WTC11 (cell line): Measurements from ENCODE around the gene SIRT3. TPM values are rescaled to one million over a fixed set of nuclear protein-coding genes. Genes with fewer than 3 reads are reported as not detected.

Experiments used
- ATAC-seq: fragments of 200-7000 bp; cut with Tn5 transposase; 2 replicates; pipeline ENCODE4 v1.10.0; 2021; ENCODE audit warnings: mild to moderate bottlenecking, moderate library complexity
- CTCF ChIA-PET: fragments of 300-600 bp; sonication (Branson Sonifier 250); formaldehyde crosslinking; loops from one replicate; lab custom pipeline; 2021; ENCODE audit warnings: antibody characterized with exemption; lab: Charles Lee
- POLR2A ChIA-PET: fragments of 350-600 bp; sonication (Branson Sonifier 250); formaldehyde crosslinking; loops from one replicate; lab custom pipeline; 2021; ENCODE audit warnings: antibody characterized with exemption; lab: Charles Lee
- DNase-seq: peaks from one replicate; pipeline ENCODE4 v3.0.0; 2021; ENCODE audit warnings: low spot score
- H3K27ac Mint-ChIP-seq: 2 replicates; pipeline ENCODE4 v1.8.0; 2021; ENCODE audit warnings: mixed read lengths
- H3K27me3 Mint-ChIP-seq: 2 replicates; pipeline ENCODE4 v1.8.0; 2021; ENCODE audit warnings: low read depth, mild to moderate bottlenecking, moderate library complexity, mixed read lengths
- H3K36me3 Mint-ChIP-seq: 2 replicates; pipeline ENCODE4 v1.8.0; 2021; ENCODE audit warnings: mixed read lengths
- H3K4me1 Mint-ChIP-seq: 2 replicates; pipeline ENCODE4 v1.8.0; 2022; ENCODE audit warnings: mixed read lengths
- H3K4me3 Mint-ChIP-seq: 2 replicates; pipeline ENCODE4 v1.8.0; 2021; ENCODE audit warnings: mild to moderate bottlenecking, moderate library complexity, mixed read lengths
- H3K9me3 Mint-ChIP-seq: 2 replicates; pipeline ENCODE4 v1.8.0; 2021; ENCODE audit warnings: mixed read lengths
- E2F1 ChIP-seq: sonication (generic); formaldehyde crosslinking; IDR thresholded peaks from 2 replicates; pipeline ENCODE4 v1.8.0; 2022; ENCODE audit warnings: mild to moderate bottlenecking, missing genetic modification reagents
- E2F5 ChIP-seq: sonication (generic); formaldehyde crosslinking; IDR thresholded peaks from 2 replicates; pipeline ENCODE4 v1.8.1; 2022; ENCODE audit warnings: mild to moderate bottlenecking, moderate library complexity, missing genetic modification reagents
- ERG ChIP-seq: fragments of 250-450 bp; sonication (Bioruptor Pico); IDR thresholded peaks from 2 replicates; pipeline ENCODE4 v1.8.0; 2021; ENCODE audit warnings: mild to moderate bottlenecking
- GABPB1 ChIP-seq: sonication (generic); formaldehyde crosslinking; IDR thresholded peaks from 2 replicates; pipeline ENCODE4 v1.8.1; 2023; ENCODE audit warnings: mild to moderate bottlenecking, missing genetic modification reagents
- JUN ChIP-seq: sonication (generic); formaldehyde crosslinking; IDR thresholded peaks from 2 replicates; pipeline ENCODE4 v1.8.0; 2023; ENCODE audit warnings: mild to moderate bottlenecking, missing genetic modification reagents
- MXD4 ChIP-seq: fragments of 250-450 bp; sonication (Bioruptor Pico); IDR thresholded peaks from 2 replicates; pipeline ENCODE4 v1.8.0; 2021; ENCODE audit warnings: mild to moderate bottlenecking, moderate library complexity, borderline replicate concordance
- NR1H2 ChIP-seq: sonication (generic); formaldehyde crosslinking; IDR thresholded peaks from 2 replicates; pipeline ENCODE4 v1.9.0; 2021; ENCODE audit warnings: mild to moderate bottlenecking, moderate library complexity, missing genetic modification reagents
- OVOL2 ChIP-seq: fragments of 250-450 bp; sonication (Bioruptor Pico); IDR thresholded peaks from 2 replicates; pipeline ENCODE4 v1.9.0; 2021; ENCODE audit warnings: mild to moderate bottlenecking, borderline replicate concordance
- PREB ChIP-seq: sonication (generic); formaldehyde crosslinking; IDR thresholded peaks from 2 replicates; pipeline ENCODE4 v1.8.1; 2022; ENCODE audit warnings: mild to moderate bottlenecking, missing genetic modification reagents, moderate library complexity, borderline replicate concordance
- SOX15 ChIP-seq: fragments of 250-450 bp; sonication (Bioruptor Pico); IDR thresholded peaks from 2 replicates; pipeline ENCODE4 v1.9.0; 2021; ENCODE audit warnings: mild to moderate bottlenecking
- TEAD1 ChIP-seq: sonication (generic); formaldehyde crosslinking; IDR thresholded peaks from 2 replicates; pipeline ENCODE4 v1.8.0; 2022; ENCODE audit warnings: mild to moderate bottlenecking, missing genetic modification reagents
- ZNF138 ChIP-seq: sonication (generic); formaldehyde crosslinking; conservative IDR thresholded peaks from 2 replicates; pipeline ENCODE4 v1.8.1; 2022; ENCODE audit warnings: mild to moderate bottlenecking, moderate library complexity, missing genetic modification reagents
- ZNF263 ChIP-seq: sonication (generic); formaldehyde crosslinking; IDR thresholded peaks from 2 replicates; pipeline ENCODE4 v1.8.1; 2022; ENCODE audit warnings: low read depth, mild to moderate bottlenecking, moderate library complexity, missing genetic modification reagents
- ZNF396 ChIP-seq: fragments of 250-450 bp; sonication (Bioruptor Pico); IDR thresholded peaks from 2 replicates; pipeline ENCODE4 v1.8.0; 2021; ENCODE audit warnings: mild to moderate bottlenecking, moderate library complexity, borderline replicate concordance
- ZNF425 ChIP-seq: fragments of 250-450 bp; sonication (Bioruptor Pico); conservative IDR thresholded peaks from 2 replicates; pipeline ENCODE4 v1.9.0; 2021; ENCODE audit warnings: mild to moderate bottlenecking
- ZNF512 ChIP-seq: sonication (generic); formaldehyde crosslinking; IDR thresholded peaks from 2 replicates; pipeline ENCODE4 v1.8.1; 2022; ENCODE audit warnings: missing genetic modification reagents, borderline replicate concordance
- ZNF532 ChIP-seq: fragments of 250-450 bp; sonication (Bioruptor Pico); IDR thresholded peaks from 2 replicates; pipeline ENCODE4 v1.9.0; 2021; ENCODE audit warnings: mild to moderate bottlenecking, borderline replicate concordance
- total RNA-seq: library from RNA; stranded (reverse); gene quantifications from 3 replicates; pipeline ENCODE4 v1.2.3, GENCODE V29; 2021

Gene SIRT3
- total RNA-seq, 1 experiment from 2014 or later = 21.0 TPM

GRCh38 chr11:272931-273198 is 36.7 kb upstream of the SIRT3 start:
- no peak overlapping the region for H3K27ac Mint-ChIP-seq
- ChIA-PET POLR2A (interaction anchor here (0.7 kb wide), 1 partner anchor 18 kb away, joined by 4 read pairs; no protein-coding TSS in a partner anchor), CTCF (interaction anchor here (3.6 kb wide), 1 partner anchor 22 kb away, joined by 20 read pairs; no protein-coding TSS in a partner anchor)
- ATAC-seq (no peak), DNase-seq (no peak)
- peaks cover 36% of the 10 kb centered on the region for H3K4me1 Mint-ChIP-seq
- H3K36me3 Mint-ChIP-seq = no peaks in the 10 kb centered on the region
- H3K27me3 Mint-ChIP-seq = peaks cover 6% of the 10 kb centered on the region
- H3K4me3 Mint-ChIP-seq = no peak overlapping the region
- peaks cover 9% of the 10 kb centered on the region for H3K9me3 Mint-ChIP-seq
- TF ChIP-seq MXD4 (CRISPR knock-in tag) (no peak), ZNF138 (CRISPR knock-in tag) (no peak), SOX15 (CRISPR knock-in tag) (no peak), E2F5 (CRISPR knock-in tag) (no peak), TEAD1 (CRISPR knock-in tag) (no peak), GABPB1 (CRISPR knock-in tag) (no peak), OVOL2 (no peak), E2F1 (no peak), PREB (CRISPR knock-in tag) (no peak), ZNF532 (CRISPR knock-in tag) (no peak), NR1H2 (CRISPR knock-in tag) (no peak), ZNF263 (CRISPR knock-in tag) (no peak), ZNF512 (CRISPR knock-in tag) (no peak), ZNF396 (no peak), ERG (CRISPR knock-in tag) (no peak), JUN (CRISPR knock-in tag) (no peak), ZNF425 (CRISPR knock-in tag) (no peak)
- TF ChIP-seq, all 79 proteins: peak for 0
